GM12878 (cell line): ENCODE data around the gene TSHZ2. TPM values are rescaled to one million over a fixed set of nuclear protein-coding genes. Genes with fewer than 3 reads are reported as not detected.

Experiments used
- ATAC-seq: fragments of 200-7000 bp; cut with Tn5 transposase; 3 replicates; pipeline ENCODE4 v1.9.1; 2020; ENCODE audit warnings: mild to moderate bottlenecking, moderate library complexity
- BruUV-seq: library from RNA; stranded (reverse); fragments of 400-500 nt; replicated peaks from 2 replicates; lab custom pipeline; 2021; lab: Mats Ljungman, UMichigan
- CTCF ChIA-PET: fragments of 300-600 bp; sonication (Branson Sonifier 250); formaldehyde crosslinking; extraction: SDS; loops from one replicate; lab custom pipeline; 2021; ENCODE audit warnings: inconsistent platforms; lab: Yijun Ruan, JAX
- POLR2A ChIA-PET: fragments of 350-600 bp; formaldehyde crosslinking; extraction: SDS; loops from one replicate; lab custom pipeline; 2021; ENCODE audit warnings: inconsistent platforms; lab: Charles Lee
- RAD21 ChIA-PET: fragments of 300-600 bp; sonication (Branson Sonifier 250); formaldehyde crosslinking; loops from one replicate; lab custom pipeline; 2023; ENCODE audit warnings: antibody characterized with exemption; ENCODE audit not compliant: unreplicated experiment; lab: Charles Lee
- SMC1A ChIA-PET: fragments of 300-600 bp; sonication (Branson Sonifier 250); formaldehyde crosslinking; loops from one replicate; lab custom pipeline; 2023; ENCODE audit not compliant: unreplicated experiment, uncharacterized antibody; lab: Charles Lee
- DNase-seq: peaks from one replicate; pipeline ENCODE4 v3.0.0-alpha.2; 2011; ENCODE audit warnings: low read depth, low spot score
- FAIRE-seq: peaks from 3 replicates; lab custom pipeline; 2011; peaks lifted over from hg19 to GRCh38; lab: Jason Lieb, UNC
- H2AFZ ChIP-seq: 2 replicates; pipeline ENCODE4 v1.6.0; 2011; ENCODE audit warnings: low read depth, low read length, control low read depth; ENCODE audit not compliant: control insufficient read depth
- H3K27ac ChIP-seq: 2 replicates; pipeline ENCODE4 v1.5.1; 2011; ENCODE audit warnings: control low read depth; ENCODE audit not compliant: control insufficient read depth, insufficient read depth
- H3K27me3 ChIP-seq, 2 experiments: replicated peaks in 1 of 2; 2 replicates each; pipeline versions ENCODE4 v1.6.0 to v1.6.1; 2011; ENCODE audit warnings: low read length in 1 of 2; ENCODE audit not compliant: control insufficient read depth in 2 of 2, insufficient read depth in 2 of 2
- H3K36me3 ChIP-seq, 2 experiments: 2 replicates each; pipeline ENCODE4 v1.5.1; 2011; ENCODE audit warnings: low read length in 1 of 2; ENCODE audit not compliant: control insufficient read depth in 2 of 2, insufficient read depth in 2 of 2
- H3K4me1 ChIP-seq: 2 replicates; pipeline ENCODE4 v1.6.1; 2011; ENCODE audit warnings: mild to moderate bottlenecking, low read length, moderate library complexity, mixed read lengths; ENCODE audit not compliant: control insufficient read depth, insufficient read depth
- H3K4me2 ChIP-seq: 2 replicates; pipeline ENCODE4 v1.6.0; 2011; ENCODE audit warnings: control low read depth; ENCODE audit not compliant: control insufficient read depth, insufficient read depth
- H3K4me3 ChIP-seq: fragments of 200-600 bp; sonication (generic); 2 replicates; pipeline ENCODE4 v1.5.1; 2016
- H3K79me2 ChIP-seq: 2 replicates; pipeline ENCODE4 v1.6.0; 2011; ENCODE audit warnings: low read length; ENCODE audit not compliant: control insufficient read depth, insufficient read depth
- H3K9ac ChIP-seq: 2 replicates; pipeline ENCODE4 v1.8.0; 2011; ENCODE audit warnings: low read length, control low read depth, mixed read lengths; ENCODE audit not compliant: control insufficient read depth, insufficient read depth
- H3K9me3 ChIP-seq: replicated peaks from 3 replicates; pipeline ENCODE4 v1.5.1; 2011; ENCODE audit warnings: mild to moderate bottlenecking, low read length; ENCODE audit not compliant: control insufficient read depth, insufficient read depth
- H4K20me1 ChIP-seq: 2 replicates; pipeline ENCODE4 v1.6.0; 2011; ENCODE audit not compliant: control insufficient read depth, insufficient read depth
- ATF2 ChIP-seq: IDR thresholded peaks from 2 replicates; pipeline ENCODE4 v1.6.1; 2012; ENCODE audit warnings: low read length, inconsistent platforms
- ATF7 ChIP-seq: fragments of 450-650 bp; IDR thresholded peaks from 2 replicates; pipeline ENCODE4 v1.6.1; 2016; ENCODE audit warnings: low read depth, mild to moderate bottlenecking
- E2F8 ChIP-seq: fragments of 450-650 bp; IDR thresholded peaks from 2 replicates; pipeline ENCODE4 v1.6.1; 2018; ENCODE audit warnings: mild to moderate bottlenecking, low read depth, moderate library complexity; ENCODE audit not compliant: partially characterized antibody
- ELK1 ChIP-seq: IDR thresholded peaks from 2 replicates; pipeline ENCODE4 v1.6.1; 2012; ENCODE audit warnings: low read depth, low read length, improper control_type of control experiment
- JUND ChIP-seq: IDR thresholded peaks from 2 replicates; pipeline ENCODE4 v1.6.1; 2012; ENCODE audit warnings: low read depth, mild to moderate bottlenecking, low read length, improper control_type of control experiment, moderate library complexity
- KAT2A ChIP-seq: conservative IDR thresholded peaks from 2 replicates; pipeline ENCODE4 v1.6.1; 2011; ENCODE audit warnings: low read depth, low read length; ENCODE audit not compliant: control insufficient read depth
- NFYA ChIP-seq: IDR thresholded peaks from 2 replicates; pipeline ENCODE4 v1.6.1; 2011; ENCODE audit warnings: low read depth, mild to moderate bottlenecking, low read length, improper control_type of control experiment, borderline replicate concordance
- PAX5 ChIP-seq: IDR thresholded peaks from 2 replicates; pipeline ENCODE4 v1.6.1; 2011; ENCODE audit warnings: low read depth, low read length, borderline replicate concordance
- POLR2A ChIP-seq: IDR thresholded peaks from 2 replicates; pipeline ENCODE4 v1.6.1; 2011; ENCODE audit warnings: low read depth, mild to moderate bottlenecking, low read length
- RCOR1 ChIP-seq: conservative IDR thresholded peaks from 2 replicates; pipeline ENCODE4 v1.6.1; 2012; ENCODE audit warnings: low read depth, low read length, improper control_type of control experiment
- YY1 ChIP-seq: IDR thresholded peaks from 2 replicates; pipeline ENCODE4 v1.6.1; 2011; ENCODE audit warnings: low read depth, mild to moderate bottlenecking, low read length
- ZSCAN29 ChIP-seq: fragments of 450-650 bp; IDR thresholded peaks from 2 replicates; pipeline ENCODE4 v1.6.1; 2017; ENCODE audit warnings: mild to moderate bottlenecking, moderate library complexity
- WGBS: methylation state at CpG from one replicate; pipeline ENCODE4 v1.1.6; 2016; ENCODE audit warnings: low lambda C conversion rate; ENCODE audit not compliant: insufficient replicate concordance, insufficient coverage; ENCODE audit errors: missing lambda C conversion rate; 5-methylcytosine and 5-hydroxymethylcytosine counted together
- in situ Hi-C: fragments of 300-500 bp; cut with MboI; formaldehyde crosslinking; loops from 9 replicates; pipeline ENCODE4 v1.14.3; 2018; ENCODE audit warnings: mixed read lengths
- intact Hi-C: fragments of 100-400 bp; cut with micrococcal nuclease; formaldehyde crosslinking; loops from one replicate; pipeline ENCODE4 v1.14.2; 2022; ENCODE audit not compliant: unreplicated experiment
- polyA plus RNA-seq, 11 experiments: library from polyadenylated mRNA; depleted of rRNA in 4 of 11; unstranded in 6 of 11; stranded (reverse) in 5 of 11; fragments of >200 nt; fragmentation: Nextera tagmentation in 4 of 11; fragmentation: Illumina TruSeq in 1 of 11; extraction: Ambion mirVana in 4 of 11; extraction: Trizol in 1 of 11; gene quantifications; 1 replicate in 1 of 11; 2 replicates in 10 of 11; pipeline versions ENCODE4 v1.2.1 to v1.2.3, GENCODE V29; 2011 to 2016; ENCODE audit warnings: inconsistent platforms in 2 of 11, missing spikeins in 2 of 11, low read depth in 1 of 11
- total RNA-seq, 4 experiments: library from RNA; depleted of rRNA in 3 of 4; stranded (reverse); fragments of >200 nt in 3 of 4; fragmentation: Illumina TruSeq in 1 of 4; extraction: Trizol in 1 of 4; gene quantifications; 2 replicates each; pipeline versions ENCODE4 v1.2.1 to v1.2.3, GENCODE V29; 2013 to 2021

Gene TSHZ2
- total and polyA plus RNA-seq, 10 of the 15 experiments (the other 5 are each of a cell fraction or from before 2014, with no cell fraction given), result 0.01 to 0.86 (median 0.13) TPM; not detected in 2

GRCh38 chr20:53389516-53390300, 417.6 kb downstream of the TSHZ2 start (continued):
- TF ChIP-seq E2F8 (no peak), ZSCAN29 (no peak), RCOR1 (no peak), YY1 (no peak), JUND (no peak), ATF7 (no peak)

- Histone ChIP-seq H3K27ac (no peak overlapping the region), H3K9ac (no peak overlapping the region), H3K36me3 (no peaks in the 10 kb centered on the region), H3K9me3 (no peaks in the 10 kb centered on the region), H3K4me2 (no peak overlapping the region), H3K4me1 (no peaks in the 10 kb centered on the region), H2AFZ (no peak overlapping the region), H3K79me2 (no peaks in the 10 kb centered on the region), H4K20me1 (no peaks in the 10 kb centered on the region), H3K4me3 (no peak overlapping the region), H3K27me3 (no peaks in the 10 kb centered on the region)
- RAD21 ChIA-PET, result no interaction called here
- in situ Hi-C loops, result no loop called here
- TF ChIP-seq POLR2A, result no peak
- no peak for TF ChIP-seq ATF2
- no peak for TF ChIP-seq PAX5
- no peak for TF ChIP-seq KAT2A
- no peak for TF ChIP-seq E2F8
- no peak for TF ChIP-seq NFYA
- TF ChIP-seq ELK1, result no peak
- CTCF ChIA-PET, result no interaction called here
- BruUV-seq, result no TSS peak
- SMC1A ChIA-PET, result no interaction called here
- FAIRE-seq, result no peak
- 84% methylated on average over 2 of the region's 2 CpGs for WGBS
- DNase-seq, result no peak
- intact Hi-C loops, result no loop called here
- no peak for ATAC-seq
- POLR2A ChIA-PET, result no interaction called here
These were observed 418.6 kb downstream of the TSHZ2 start for GRCh38 chr20:53390770-53391169.
